Neural progenitor cell (in vitro differentiated cells): Measurements from ENCODE around the gene RIGI. TPM values are rescaled to one million over a fixed set of nuclear protein-coding genes. Genes with fewer than 3 reads are reported as not detected.

Experiments
- DNase-seq: peaks from one replicate; pipeline ENCODE4 v3.0.0-alpha.2; 2016; ENCODE audit warnings: low spot score
- H2AFZ ChIP-seq: fragments of 200-600 bp; sonication (generic); replicated peaks from 2 replicates; pipeline ENCODE4 v1.6.1; 2016; ENCODE audit warnings: antibody characterized with exemption
- H3F3A ChIP-seq: fragments of 200-600 bp; sonication (generic); 2 replicates; pipeline ENCODE4 v1.6.1; 2016; ENCODE audit warnings: antibody characterized with exemption, low read depth
- H3K27ac ChIP-seq: fragments of 200-600 bp; sonication (generic); 2 replicates; pipeline ENCODE4 v1.5.1; 2016; ENCODE audit warnings: mild to moderate bottlenecking
- H3K27me3 ChIP-seq: fragments of 200-600 bp; sonication (generic); 2 replicates; pipeline ENCODE4 v1.6.1; 2016; ENCODE audit warnings: mild to moderate bottlenecking, moderate library complexity
- H3K36me3 ChIP-seq: fragments of 200-600 bp; sonication (generic); 2 replicates; pipeline ENCODE4 v1.5.1; 2016
- H3K4me1 ChIP-seq: fragments of 200-600 bp; sonication (generic); 2 replicates; pipeline ENCODE4 v1.6.1; 2016; ENCODE audit warnings: mixed run types
- H3K4me2 ChIP-seq: fragments of 200-600 bp; sonication (generic); 2 replicates; pipeline ENCODE4 v1.6.1; 2016
- H3K4me3 ChIP-seq: fragments of 200-600 bp; sonication (generic); 2 replicates; pipeline ENCODE4 v1.5.1; 2016
- H3K79me2 ChIP-seq: fragments of 200-600 bp; sonication (generic); 2 replicates; pipeline ENCODE4 v1.6.1; 2016; ENCODE audit warnings: low read depth
- H3K9ac ChIP-seq: fragments of 200-600 bp; sonication (generic); 2 replicates; pipeline ENCODE4 v1.6.1; 2016
- H3K9me3 ChIP-seq: fragments of 200-600 bp; sonication (generic); 2 replicates; pipeline ENCODE4 v1.5.1; 2016; ENCODE audit warnings: low read depth
- H4K20me1 ChIP-seq: fragments of 200-600 bp; sonication (generic); 2 replicates; pipeline ENCODE4 v1.6.1; 2016; ENCODE audit warnings: low read depth
- H3K27ac Mint-ChIP-seq: 3 replicates; pipeline ENCODE4 v1.8.0; 2021; ENCODE audit warnings: mixed read lengths
- H3K27me3 Mint-ChIP-seq: 2 replicates; pipeline ENCODE4 v1.8.0; 2022; ENCODE audit warnings: low read depth, mild to moderate bottlenecking, inconsistent platforms, moderate library complexity, mixed read lengths; ENCODE audit not compliant: insufficient read depth
- H3K36me3 Mint-ChIP-seq: 3 replicates; pipeline ENCODE4 v1.8.0; 2021; ENCODE audit warnings: mixed read lengths
- H3K4me1 Mint-ChIP-seq: 3 replicates; pipeline ENCODE4 v1.8.0; 2021; ENCODE audit warnings: mixed read lengths
- H3K4me3 Mint-ChIP-seq: 3 replicates; pipeline ENCODE4 v1.8.0; 2021; ENCODE audit warnings: mild to moderate bottlenecking, moderate library complexity, mixed read lengths
- H3K9me3 Mint-ChIP-seq: 3 replicates; pipeline ENCODE4 v1.8.0; 2020; ENCODE audit warnings: mixed read lengths
- CTCF ChIP-seq: fragments of 200-600 bp; sonication (generic); IDR thresholded peaks from 2 replicates; pipeline ENCODE4 v1.5.1; 2017; ENCODE audit warnings: antibody characterized with exemption, mild to moderate bottlenecking
- EZH2 ChIP-seq: fragments of 200-600 bp; sonication (generic); IDR thresholded peaks from 2 replicates; pipeline ENCODE4 v1.6.1; 2017; ENCODE audit warnings: antibody characterized with exemption, mild to moderate bottlenecking, moderate library complexity
- EZH2phosphoT487 ChIP-seq: fragments of 200-600 bp; sonication (generic); IDR thresholded peaks from 2 replicates; pipeline ENCODE4 v1.6.1; 2017; ENCODE audit warnings: antibody characterized with exemption
- total RNA-seq: library from RNA; depleted of rRNA; stranded (reverse); fragments of >200 nt; gene quantifications from 2 replicates; pipeline ENCODE4 v1.2.3, GENCODE V29; 2015; ENCODE audit warnings: low replicate concordance

Gene RIGI
- total RNA-seq, 1 donor from 2014 or later: 9.9 TPM

GRCh38 chr9:32533336-32533735 lies 7.3 kb upstream of the RIGI start:
- no peaks in the 10 kb centered on the region for H3K4me1 Mint-ChIP-seq
- TF ChIP-seq EZH2 (no peak), CTCF (no peak), EZH2phosphoT487 (no peak)
- H3K4me1 ChIP-seq: no peaks in the 10 kb centered on the region

GRCh38 chr9:32526707-32527048 lies 682 bp upstream of the RIGI start:
- no peaks in the 10 kb centered on the region for H3K36me3 ChIP-seq
- Mint-ChIP-seq H3K27me3 (no peaks in the 10 kb centered on the region), H3K4me1 (peaks cover 15% of the 10 kb centered on the region), H3K27ac (no peak overlapping the region), H3K36me3 (peaks cover 6% of the 10 kb centered on the region), H3K9me3 (peaks cover 2% of the 10 kb centered on the region), H3K4me3 (peak overlapping the region; percentile 92)
- no peak overlapping the region for H3K27ac ChIP-seq
- H3F3A ChIP-seq: peaks cover 14% of the 10 kb centered on the region
- no peaks in the 10 kb centered on the region for H3K27me3 ChIP-seq
- no peak for DNase-seq
- H3K9ac ChIP-seq: no peak overlapping the region
- H3K9me3 ChIP-seq: no peaks in the 10 kb centered on the region
- H4K20me1 ChIP-seq: no peaks in the 10 kb centered on the region
- H3K79me2 ChIP-seq: no peaks in the 10 kb centered on the region
- H3K4me1 ChIP-seq: peaks cover 10% of the 10 kb centered on the region
- H3K4me3 ChIP-seq: peak overlapping the region; percentile 55
- no peak for TF ChIP-seq CTCF
- TF ChIP-seq EZH2: peak; percentile 27
- H2AFZ ChIP-seq: no peak overlapping the region
- peak overlapping the region; percentile 92 for H3K4me2 ChIP-seq

More at GRCh38 chr9:32533336-32533735, 7.3 kb upstream of the RIGI start:
- no peaks in the 10 kb centered on the region for H4K20me1 ChIP-seq
- Mint-ChIP-seq H3K9me3 (no peaks in the 10 kb centered on the region), H3K27ac (no peak overlapping the region), H3K4me3 (no peak overlapping the region), H3K36me3 (peaks cover 13% of the 10 kb centered on the region), H3K27me3 (peaks cover 2% of the 10 kb centered on the region)
- no peak overlapping the region for H2AFZ ChIP-seq
- no peaks in the 10 kb centered on the region for H3F3A ChIP-seq
- H3K27ac ChIP-seq: no peak overlapping the region
- H3K4me3 ChIP-seq: no peak overlapping the region
- DNase-seq: no peak
- H3K9me3 ChIP-seq: no peaks in the 10 kb centered on the region
- H3K27me3 ChIP-seq: no peaks in the 10 kb centered on the region
- no peak overlapping the region for H3K9ac ChIP-seq
- H3K4me2 ChIP-seq: no peak overlapping the region
- no peaks in the 10 kb centered on the region for H3K79me2 ChIP-seq
- no peaks in the 10 kb centered on the region for H3K36me3 ChIP-seq

GRCh38 chr9:32525709-32526030 lies 326 bp downstream of the RIGI start:
- Histone ChIP-seq H3K9me3 (no peaks in the 10 kb centered on the region), H3K36me3 (no peaks in the 10 kb centered on the region), H3K4me2 (peak overlapping the region; percentile 92), H3K79me2 (no peaks in the 10 kb centered on the region), H3K4me1 (peaks cover 10% of the 10 kb centered on the region), H3K27me3 (no peaks in the 10 kb centered on the region), H2AFZ (peak overlapping the region; percentile 94), H4K20me1 (no peaks in the 10 kb centered on the region), H3F3A (peaks cover 14% of the 10 kb centered on the region), H3K27ac (no peak overlapping the region), H3K9ac (no peak overlapping the region), H3K4me3 (peak overlapping the region; percentile 55)
- H3K27me3 Mint-ChIP-seq: no peaks in the 10 kb centered on the region
- no peaks in the 10 kb centered on the region for H3K36me3 Mint-ChIP-seq
- H3K4me3 Mint-ChIP-seq: peak overlapping the region; percentile 92
- H3K27ac Mint-ChIP-seq: no peak overlapping the region
- TF ChIP-seq CTCF (no peak), EZH2 (no peak)
- H3K4me1 Mint-ChIP-seq: peaks cover 15% of the 10 kb centered on the region
- peaks cover 5% of the 10 kb centered on the region for H3K9me3 Mint-ChIP-seq
- no peak for DNase-seq
